Smooth muscle cell (in vitro differentiated cells): ENCODE data around the gene RAB9B. TPM values are rescaled to one million over a fixed set of nuclear protein-coding genes. Genes with fewer than 3 reads are reported as not detected.

Experiments
- DNase-seq: peaks from one replicate; lab custom pipeline; 2025; ENCODE audit not compliant: unreplicated experiment; lab: John Stamatoyannopoulos, UW
- H2AFZ ChIP-seq: fragments of 200-600 bp; sonication (generic); 2 replicates; pipeline ENCODE4 v1.6.0; 2016; ENCODE audit warnings: antibody characterized with exemption, low read depth, mild to moderate bottlenecking
- H3F3A ChIP-seq: fragments of 200-600 bp; sonication (generic); 2 replicates; pipeline ENCODE4 v1.6.0; 2017; ENCODE audit warnings: antibody characterized with exemption, low read depth
- H3K27ac ChIP-seq: fragments of 200-600 bp; sonication (generic); 2 replicates; pipeline ENCODE4 v1.5.1; 2016; ENCODE audit warnings: low read depth, mild to moderate bottlenecking
- H3K27me3 ChIP-seq: fragments of 200-600 bp; sonication (generic); 2 replicates; pipeline ENCODE4 v1.6.1; 2016; ENCODE audit warnings: low read depth, mild to moderate bottlenecking
- H3K36me3 ChIP-seq: fragments of 200-600 bp; sonication (generic); 2 replicates; pipeline ENCODE4 v1.5.1; 2016; ENCODE audit warnings: low read depth
- H3K4me1 ChIP-seq: fragments of 200-600 bp; sonication (generic); 2 replicates; pipeline ENCODE4 v1.5.1; 2016; ENCODE audit warnings: low read depth
- H3K4me2 ChIP-seq: fragments of 200-600 bp; sonication (generic); 2 replicates; pipeline ENCODE4 v1.6.0; 2016; ENCODE audit warnings: mild to moderate bottlenecking
- H3K4me3 ChIP-seq: fragments of 200-600 bp; sonication (generic); 2 replicates; pipeline ENCODE4 v1.5.1; 2016; ENCODE audit warnings: mild to moderate bottlenecking
- H3K79me2 ChIP-seq: fragments of 200-600 bp; sonication (generic); 2 replicates; pipeline ENCODE4 v1.6.0; 2016; ENCODE audit warnings: low read depth, mild to moderate bottlenecking
- H3K9ac ChIP-seq: fragments of 200-600 bp; sonication (generic); 2 replicates; pipeline ENCODE4 v1.6.0; 2016; ENCODE audit warnings: low read depth
- H3K9me3 ChIP-seq: fragments of 200-600 bp; sonication (generic); replicated peaks from 2 replicates; pipeline ENCODE4 v1.5.1; 2016; ENCODE audit warnings: low read depth
- H4K20me1 ChIP-seq: fragments of 200-600 bp; sonication (generic); 2 replicates; pipeline ENCODE4 v1.6.0; 2016; ENCODE audit warnings: low read depth
- WGBS: methylation state at CpG from one replicate; pipeline ENCODE4 v1.1.7; 2016; ENCODE audit warnings: low lambda C conversion rate; 5-methylcytosine and 5-hydroxymethylcytosine counted together
- polyA plus RNA-seq: library from polyadenylated mRNA; unstranded; fragments of >200 nt; fragmentation: Nextera tagmentation; extraction: Ambion mirVana; gene quantifications from 2 replicates; pipeline ENCODE4 v1.2.1, GENCODE V29; 2016
- total RNA-seq: library from RNA; depleted of rRNA; stranded (reverse); fragments of >200 nt; gene quantifications from 2 replicates; pipeline ENCODE4 v1.2.3, GENCODE V29; 2014
- TF ChIP-seq, protein P1 (sequence below): fragments of 200-600 bp; sonication (generic); IDR thresholded peaks from 2 replicates; pipeline ENCODE4 v1.5.1; 2017; ENCODE audit warnings: borderline replicate concordance, mild to moderate bottlenecking, antibody characterized with exemption; ENCODE audit not compliant: insufficient read depth, poor library complexity, severe bottlenecking

The RAB9B gene
- total and polyA plus RNA-seq, 2 experiments from 2014 or later: 0.18 TPM; not detected in 1

DNA sequence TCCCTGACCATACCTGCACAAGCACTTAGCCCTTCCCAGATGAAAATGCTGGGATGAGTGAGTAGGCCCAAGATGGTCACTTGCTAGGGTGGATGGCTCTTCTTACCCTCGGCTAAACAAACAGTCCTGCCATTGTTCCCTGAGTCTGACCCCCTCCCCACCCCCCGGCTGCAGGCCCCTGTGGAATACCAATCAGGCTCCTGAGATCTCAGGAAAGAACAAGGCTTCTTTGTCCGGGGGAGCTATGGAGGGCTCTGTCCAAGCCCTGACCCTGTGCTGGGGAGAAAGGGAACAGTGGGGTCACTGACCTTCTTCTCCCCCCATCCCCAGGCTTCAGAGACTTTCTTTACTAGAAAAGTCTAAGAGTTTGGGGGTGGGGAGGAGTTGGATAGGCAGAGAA lies 49.4 kb downstream of the RAB9B start:
- TF ChIP-seq, protein P1, sequence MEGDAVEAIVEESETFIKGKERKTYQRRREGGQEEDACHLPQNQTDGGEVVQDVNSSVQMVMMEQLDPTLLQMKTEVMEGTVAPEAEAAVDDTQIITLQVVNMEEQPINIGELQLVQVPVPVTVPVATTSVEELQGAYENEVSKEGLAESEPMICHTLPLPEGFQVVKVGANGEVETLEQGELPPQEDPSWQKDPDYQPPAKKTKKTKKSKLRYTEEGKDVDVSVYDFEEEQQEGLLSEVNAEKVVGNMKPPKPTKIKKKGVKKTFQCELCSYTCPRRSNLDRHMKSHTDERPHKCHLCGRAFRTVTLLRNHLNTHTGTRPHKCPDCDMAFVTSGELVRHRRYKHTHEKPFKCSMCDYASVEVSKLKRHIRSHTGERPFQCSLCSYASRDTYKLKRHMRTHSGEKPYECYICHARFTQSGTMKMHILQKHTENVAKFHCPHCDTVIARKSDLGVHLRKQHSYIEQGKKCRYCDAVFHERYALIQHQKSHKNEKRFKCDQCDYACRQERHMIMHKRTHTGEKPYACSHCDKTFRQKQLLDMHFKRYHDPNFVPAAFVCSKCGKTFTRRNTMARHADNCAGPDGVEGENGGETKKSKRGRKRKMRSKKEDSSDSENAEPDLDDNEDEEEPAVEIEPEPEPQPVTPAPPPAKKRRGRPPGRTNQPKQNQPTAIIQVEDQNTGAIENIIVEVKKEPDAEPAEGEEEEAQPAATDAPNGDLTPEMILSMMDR: no peak
- H3K27me3 ChIP-seq: no peaks in the 10 kb centered on the region
- H3F3A ChIP-seq: no peaks in the 10 kb centered on the region
- no peak overlapping the region for H3K4me3 ChIP-seq
- 63% methylated on average over 3 of the region's 3 CpGs for WGBS
- no peaks in the 10 kb centered on the region for H3K36me3 ChIP-seq
- no peak overlapping the region for H3K9ac ChIP-seq
- DNase-seq: no peak
- H3K9me3 ChIP-seq: no peaks in the 10 kb centered on the region
- no peak overlapping the region for H2AFZ ChIP-seq
- no peak overlapping the region for H3K4me2 ChIP-seq
- H3K27ac ChIP-seq: no peak overlapping the region
- no peaks in the 10 kb centered on the region for H4K20me1 ChIP-seq
- no peaks in the 10 kb centered on the region for H3K79me2 ChIP-seq
- peaks cover 27% of the 10 kb centered on the region for H3K4me1 ChIP-seq

DNA sequence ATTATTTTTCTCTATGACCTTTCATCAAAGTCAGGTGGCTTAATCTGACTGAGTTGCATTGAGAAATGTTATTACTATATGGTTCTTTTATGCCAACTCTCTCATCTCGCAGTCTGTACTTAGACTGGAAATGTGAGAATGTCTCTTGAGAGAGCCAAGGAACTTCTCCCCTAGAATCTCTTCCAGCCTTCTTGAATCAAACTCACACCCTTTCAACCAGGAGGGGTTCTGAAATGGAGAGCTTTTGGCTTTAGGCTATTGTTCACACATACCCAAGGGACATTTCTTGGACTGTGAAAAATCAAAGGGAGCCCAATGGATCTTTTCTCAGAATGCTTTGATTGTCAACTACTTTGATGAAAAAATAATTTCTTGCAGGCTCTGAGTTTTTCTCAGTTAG lies 50.4 kb downstream of the RAB9B start:
- H3K36me3 ChIP-seq: no peaks in the 10 kb centered on the region
- 93% methylated on average over 1 of the region's 1 CpG for WGBS
- H3K27ac ChIP-seq: no peak overlapping the region
- H3K4me1 ChIP-seq: peaks cover 36% of the 10 kb centered on the region
- no peaks in the 10 kb centered on the region for H3K27me3 ChIP-seq
- H4K20me1 ChIP-seq: no peaks in the 10 kb centered on the region
- no peak overlapping the region for H3K4me3 ChIP-seq
- DNase-seq: no peak
- no peaks in the 10 kb centered on the region for H3K9me3 ChIP-seq
- no peak overlapping the region for H2AFZ ChIP-seq
- H3K4me2 ChIP-seq: no peak overlapping the region
- H3K79me2 ChIP-seq: no peaks in the 10 kb centered on the region
- no peak overlapping the region for H3K9ac ChIP-seq
- TF ChIP-seq, protein P1: no peak
- no peaks in the 10 kb centered on the region for H3F3A ChIP-seq

GRCh38 chrX:103781062-103781402 lies 51.0 kb downstream of the RAB9B start:
- Histone ChIP-seq H3K79me2 (no peaks in the 10 kb centered on the region), H3K4me1 (peaks cover 36% of the 10 kb centered on the region), H3K27ac (no peak overlapping the region), H4K20me1 (no peaks in the 10 kb centered on the region), H2AFZ (no peak overlapping the region), H3K36me3 (no peaks in the 10 kb centered on the region), H3F3A (no peaks in the 10 kb centered on the region), H3K9ac (no peak overlapping the region), H3K9me3 (no peaks in the 10 kb centered on the region), H3K4me2 (no peak overlapping the region), H3K27me3 (peaks cover 1% of the 10 kb centered on the region), H3K4me3 (no peak overlapping the region)
- 97% methylated on average over 4 of the region's 4 CpGs for WGBS
- TF ChIP-seq, protein P1: no peak
- DNase-seq: no peak

DNA sequence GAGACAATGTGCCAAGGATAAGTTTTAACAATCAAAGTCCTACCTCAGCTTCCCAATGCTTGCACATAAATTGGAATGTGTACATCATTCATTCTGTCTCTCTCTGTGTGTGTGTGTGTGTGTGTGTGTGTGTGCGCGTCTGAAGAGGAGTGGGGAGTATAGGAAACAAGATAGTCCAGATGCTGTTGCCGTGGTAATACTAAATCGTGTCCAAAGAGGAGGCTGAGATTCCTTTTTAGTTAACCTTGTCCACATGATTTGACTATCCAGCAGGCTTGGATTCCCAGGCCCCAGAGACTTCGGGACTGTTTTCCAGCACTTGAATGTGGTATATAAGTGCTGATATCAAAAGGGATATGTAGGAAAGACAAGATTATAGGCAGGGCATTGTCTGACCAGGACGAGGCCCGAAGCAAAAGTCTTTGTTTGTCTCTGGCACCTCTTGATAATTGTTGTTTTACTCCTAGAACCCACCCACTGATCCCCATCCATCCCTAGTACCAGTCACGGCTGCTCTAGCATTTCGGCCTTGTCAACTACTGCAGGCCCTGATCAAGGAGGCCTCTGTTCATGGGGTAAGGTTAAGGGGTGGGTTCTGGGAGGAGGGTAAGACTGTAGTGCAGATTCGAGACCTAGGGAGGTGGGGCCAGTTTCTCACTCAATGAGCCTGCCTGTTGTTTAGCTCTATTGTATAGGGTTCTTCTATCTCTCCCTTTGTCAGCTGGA lies 51.6 kb downstream of the RAB9B start:
- DNase-seq: no peak
- TF ChIP-seq, protein P1: no peak
- Histone ChIP-seq H3K4me1 (peaks cover 36% of the 10 kb centered on the region), H3K4me2 (no peak overlapping the region), H3K79me2 (no peaks in the 10 kb centered on the region), H3K27me3 (peaks cover 4% of the 10 kb centered on the region), H3K36me3 (no peaks in the 10 kb centered on the region), H2AFZ (no peak overlapping the region), H4K20me1 (no peaks in the 10 kb centered on the region), H3K27ac (no peak overlapping the region), H3K4me3 (no peak overlapping the region), H3F3A (no peaks in the 10 kb centered on the region), H3K9ac (no peak overlapping the region), H3K9me3 (no peaks in the 10 kb centered on the region)
- WGBS: 86% methylated on average over 10 of the region's 10 CpGs
